C4-2B (cell line): ENCODE measurements around the gene ADGRD1.

Experiments
- ZFX ChIP-seq: fragments of 450-650 bp; IDR thresholded peaks from 2 replicates; pipeline ENCODE4 v1.6.1; 2017
- TF ChIP-seq, protein P1 (sequence below): fragments of 450-650 bp; conservative IDR thresholded peaks from 2 replicates; pipeline ENCODE4 v1.5.1; 2017; ENCODE audit warnings: mild to moderate bottlenecking

GRCh38 chr12:131133015-131133905 lies 179.6 kb downstream of the ADGRD1 start:
- TF ChIP-seq, protein P1, sequence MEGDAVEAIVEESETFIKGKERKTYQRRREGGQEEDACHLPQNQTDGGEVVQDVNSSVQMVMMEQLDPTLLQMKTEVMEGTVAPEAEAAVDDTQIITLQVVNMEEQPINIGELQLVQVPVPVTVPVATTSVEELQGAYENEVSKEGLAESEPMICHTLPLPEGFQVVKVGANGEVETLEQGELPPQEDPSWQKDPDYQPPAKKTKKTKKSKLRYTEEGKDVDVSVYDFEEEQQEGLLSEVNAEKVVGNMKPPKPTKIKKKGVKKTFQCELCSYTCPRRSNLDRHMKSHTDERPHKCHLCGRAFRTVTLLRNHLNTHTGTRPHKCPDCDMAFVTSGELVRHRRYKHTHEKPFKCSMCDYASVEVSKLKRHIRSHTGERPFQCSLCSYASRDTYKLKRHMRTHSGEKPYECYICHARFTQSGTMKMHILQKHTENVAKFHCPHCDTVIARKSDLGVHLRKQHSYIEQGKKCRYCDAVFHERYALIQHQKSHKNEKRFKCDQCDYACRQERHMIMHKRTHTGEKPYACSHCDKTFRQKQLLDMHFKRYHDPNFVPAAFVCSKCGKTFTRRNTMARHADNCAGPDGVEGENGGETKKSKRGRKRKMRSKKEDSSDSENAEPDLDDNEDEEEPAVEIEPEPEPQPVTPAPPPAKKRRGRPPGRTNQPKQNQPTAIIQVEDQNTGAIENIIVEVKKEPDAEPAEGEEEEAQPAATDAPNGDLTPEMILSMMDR: no peak
- no peak for TF ChIP-seq ZFX
